Measurements from ENCODE around the gene ABCC2.

DNA sequence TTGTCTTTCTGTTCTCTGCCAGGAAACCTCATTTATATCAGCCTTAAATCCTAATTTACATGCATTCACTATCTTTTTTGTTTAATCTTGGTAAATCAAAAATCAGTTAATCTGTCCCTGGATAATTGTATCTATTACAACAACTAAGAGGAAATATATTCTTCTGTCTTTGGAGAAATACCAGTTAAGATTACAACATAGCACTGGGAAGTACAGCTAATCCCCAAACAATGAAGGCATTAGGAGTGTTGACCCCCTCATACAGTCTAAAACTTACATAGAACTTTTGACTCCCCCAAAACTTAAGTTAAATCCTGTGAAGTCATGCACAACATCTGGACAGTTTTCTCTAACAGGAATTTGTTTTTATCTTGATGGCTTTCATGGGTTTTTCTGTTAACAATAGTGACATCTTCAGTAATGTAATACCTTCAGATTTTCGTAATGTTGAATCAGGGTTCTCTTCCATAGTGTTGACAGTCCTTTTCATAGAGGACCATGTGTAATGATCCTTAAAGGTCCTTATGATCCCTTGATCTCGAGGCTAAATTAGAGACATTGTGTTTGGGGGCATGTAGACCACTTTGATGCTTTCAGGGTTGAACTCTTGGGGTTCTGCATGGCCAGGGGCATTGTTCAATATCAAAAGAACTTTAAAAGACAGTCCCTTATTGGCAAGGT, 24.1 kb upstream of the ABCC2 start:
- TF ChIP-seq, protein P1, sequence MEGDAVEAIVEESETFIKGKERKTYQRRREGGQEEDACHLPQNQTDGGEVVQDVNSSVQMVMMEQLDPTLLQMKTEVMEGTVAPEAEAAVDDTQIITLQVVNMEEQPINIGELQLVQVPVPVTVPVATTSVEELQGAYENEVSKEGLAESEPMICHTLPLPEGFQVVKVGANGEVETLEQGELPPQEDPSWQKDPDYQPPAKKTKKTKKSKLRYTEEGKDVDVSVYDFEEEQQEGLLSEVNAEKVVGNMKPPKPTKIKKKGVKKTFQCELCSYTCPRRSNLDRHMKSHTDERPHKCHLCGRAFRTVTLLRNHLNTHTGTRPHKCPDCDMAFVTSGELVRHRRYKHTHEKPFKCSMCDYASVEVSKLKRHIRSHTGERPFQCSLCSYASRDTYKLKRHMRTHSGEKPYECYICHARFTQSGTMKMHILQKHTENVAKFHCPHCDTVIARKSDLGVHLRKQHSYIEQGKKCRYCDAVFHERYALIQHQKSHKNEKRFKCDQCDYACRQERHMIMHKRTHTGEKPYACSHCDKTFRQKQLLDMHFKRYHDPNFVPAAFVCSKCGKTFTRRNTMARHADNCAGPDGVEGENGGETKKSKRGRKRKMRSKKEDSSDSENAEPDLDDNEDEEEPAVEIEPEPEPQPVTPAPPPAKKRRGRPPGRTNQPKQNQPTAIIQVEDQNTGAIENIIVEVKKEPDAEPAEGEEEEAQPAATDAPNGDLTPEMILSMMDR (IDR thresholded peaks at IDR 0.05; ENCODE audit: low read depth, low read length), result no peak
- no peak for TF ChIP-seq EZH2phosphoT487 (IDR thresholded peaks at IDR 0.05; ENCODE audit: low read depth)

Measured in OCI-LY3 (cell line).